Right forelimb (tissue), 1 donor: ENCODE data around the gene FASTK.

Experiments
- DNase-seq: peaks from one replicate; pipeline ENCODE4 v3.0.0-alpha.2; 2018

FASTK gene

GRCh38 chr7:151095828-151096475 lies 15.3 kb upstream of the FASTK start:
- DNase-seq, result no peak

- DNase-seq, result no peak
Observed at GRCh38 chr7:151095123-151095797, 14.7 kb upstream of the FASTK start.

GRCh38 chr7:151094675-151095074 lies 14.1 kb upstream of the FASTK start:
- DNase-seq, result no peak

- DNase-seq, result no peak
Observed at GRCh38 chr7:151093748-151094147, 13.1 kb upstream of the FASTK start.

- no peak for DNase-seq
Observed at GRCh38 chr7:151091988-151092387, 11.4 kb upstream of the FASTK start.

- no peak for DNase-seq
Observed at GRCh38 chr7:151091431-151091830, 10.8 kb upstream of the FASTK start.

GRCh38 chr7:151091003-151091402 lies 10.4 kb upstream of the FASTK start:
- no peak for DNase-seq

- DNase-seq, result no peak
Observed at GRCh38 chr7:151089893-151090730, 9.5 kb upstream of the FASTK start.

- peak; percentile 74 for DNase-seq
Observed at GRCh38 chr7:151088856-151089699, 8.5 kb upstream of the FASTK start.

GRCh38 chr7:151088019-151088855 lies 7.6 kb upstream of the FASTK start:
- DNase-seq, result no peak

GRCh38 chr7:151087245-151088018 lies 6.8 kb upstream of the FASTK start:
- DNase-seq, result peak; percentile 73

GRCh38 chr7:151086802-151087244 lies 6.2 kb upstream of the FASTK start:
- peak; percentile 69 for DNase-seq

GRCh38 chr7:151085691-151086620 lies 5.3 kb upstream of the FASTK start, which contains the start of gene AGAP3:
AGAP3 (plus strand) TSS chr7:151086475; CDS start chr7:151086742, 267 bp downstream.
- peak; percentile 92 for DNase-seq

- no peak for DNase-seq
Observed at GRCh38 chr7:151085329-151085690, 4.7 kb upstream of the FASTK start.

GRCh38 chr7:151083824-151084160 lies 3.2 kb upstream of the FASTK start:
- no peak for DNase-seq

GRCh38 chr7:151083071-151083823 lies 2.6 kb upstream of the FASTK start, which contains the start of gene TMUB1:
TMUB1 (minus strand) TSS chr7:151083493; CDS start chr7:151082563, 930 bp downstream.
- peak; percentile 83 for DNase-seq

GRCh38 chr7:151082141-151083070 lies 1.8 kb upstream of the FASTK start:
- DNase-seq, result no peak
